Stimulated activated CD8-positive, alpha-beta memory T cell treated with anti-CD3 and anti-CD28 coated beads, Interleukin-12 subunit alpha, Interleukin-12 subunit beta, amount 100 ng/mL, for 1 hour (primary cell): ENCODE measurements around the gene TAF6.
"Not testable (repeated sequence)": the region's sequence is repeated elsewhere in the genome, so short reads cannot be mapped to it uniquely, and the experiment has no call there.

Experiments
- DNase-seq: peaks from one replicate; pipeline ENCODE4 v3.0.0-alpha.2; 2020; ENCODE audit warnings: low read depth

TAF6 gene

GRCh38 chr7:100152404-100152803 lies 33.2 kb upstream of the TAF6 start:
- no peak for DNase-seq

GRCh38 chr7:100148559-100149328 lies 29.6 kb upstream of the TAF6 start, which contains the start of gene LAMTOR4:
LAMTOR4 (plus strand) TSS chr7:100148918; CDS start chr7:100148973, 55 bp downstream.
- peak; percentile 96 for DNase-seq

GRCh38 chr7:100148225-100148558 lies 29.0 kb upstream of the TAF6 start:
- DNase-seq, result no peak

GRCh38 chr7:100147278-100147677 lies 28.1 kb upstream of the TAF6 start:
- DNase-seq, result no peak

- not testable (repeated sequence) for DNase-seq
These were observed 27.2 kb upstream of the TAF6 start for GRCh38 chr7:100146350-100146749.

- no peak for DNase-seq
These were observed 23.3 kb upstream of the TAF6 start for GRCh38 chr7:100142461-100142860.

- DNase-seq, result no peak
These were observed 22.4 kb upstream of the TAF6 start for GRCh38 chr7:100141555-100141949.

GRCh38 chr7:100137851-100138760 lies 18.9 kb upstream of the TAF6 start:
- no peak for DNase-seq

GRCh38 chr7:100132697-100133151 lies 13.6 kb upstream of the TAF6 start:
- peak; percentile 44 for DNase-seq

GRCh38 chr7:100132126-100132525 lies 13.0 kb upstream of the TAF6 start:
- DNase-seq, result no peak

GRCh38 chr7:100130608-100131453 lies 11.7 kb upstream of the TAF6 start:
- peak; percentile 74 for DNase-seq

- DNase-seq, result not testable (repeated sequence)
These were observed 11.1 kb upstream of the TAF6 start for GRCh38 chr7:100130220-100130607.

- no peak for DNase-seq
These were observed 9.4 kb upstream of the TAF6 start for GRCh38 chr7:100128637-100128963.

- no peak for DNase-seq
These were observed 8.9 kb upstream of the TAF6 start for GRCh38 chr7:100127866-100128636.

- peak; percentile 86 for DNase-seq
These were observed 8.0 kb upstream of the TAF6 start, which contains the start of gene MBLAC1 for GRCh38 chr7:100126931-100127865. MBLAC1 (plus strand) TSS chr7:100126967; CDS start chr7:100127396, 429 bp downstream.

- no peak for DNase-seq
These were observed 7.2 kb upstream of the TAF6 start for GRCh38 chr7:100126239-100126930.

GRCh38 chr7:100124301-100125230 lies 5.4 kb upstream of the TAF6 start:
- no peak for DNase-seq

GRCh38 chr7:100122568-100122967 lies 3.4 kb upstream of the TAF6 start:
- no peak for DNase-seq
